HEK293T (cell line): ENCODE measurements around the gene CENPB.

Experiments used
- CTCF ChIA-PET: fragments of 350-600 bp; formaldehyde crosslinking; extraction: SDS; loops from one replicate; lab custom pipeline; 2021; ENCODE audit warnings: antibody characterized with exemption, inconsistent platforms; lab: Yijun Ruan, JAX
- POLR2A ChIA-PET: fragments of 350-600 bp; formaldehyde crosslinking; extraction: SDS; loops from one replicate; lab custom pipeline; 2020; ENCODE audit warnings: antibody characterized with exemption, inconsistent platforms; lab: Yijun Ruan, JAX
- DNase-seq: peaks from one replicate; pipeline ENCODE4 v3.0.0; 2012; ENCODE audit warnings: mixed read lengths; ENCODE audit errors: extremely low spot score
- ARNT ChIP-seq: fragments of 450-650 bp; IDR thresholded peaks from 2 replicates; pipeline ENCODE4 v1.6.1; 2017; ENCODE audit warnings: mild to moderate bottlenecking
- BHLHE40 ChIP-seq: fragments of 450-650 bp; IDR thresholded peaks from 2 replicates; pipeline ENCODE4 v1.6.1; 2016; ENCODE audit warnings: mild to moderate bottlenecking, moderate library complexity, borderline replicate concordance
- CTBP1 ChIP-seq: fragments of 450-650 bp; IDR thresholded peaks from 2 replicates; pipeline ENCODE4 v1.6.1; 2016; ENCODE audit warnings: borderline replicate concordance
- ELF4 ChIP-seq: fragments of 450-650 bp; IDR thresholded peaks from 2 replicates; pipeline ENCODE4 v1.6.1; 2017; ENCODE audit warnings: antibody characterized with exemption
- FOXA1 ChIP-seq: fragments of 450-650 bp; IDR thresholded peaks from 2 replicates; pipeline ENCODE4 v1.6.1; 2016; ENCODE audit warnings: mild to moderate bottlenecking
- FOXK2 ChIP-seq: fragments of 450-650 bp; IDR thresholded peaks from 2 replicates; pipeline ENCODE4 v1.6.1; 2016; ENCODE audit warnings: mild to moderate bottlenecking
- FOXM1 ChIP-seq: fragments of 450-650 bp; IDR thresholded peaks from 2 replicates; pipeline ENCODE4 v1.6.1; 2017; ENCODE audit warnings: mild to moderate bottlenecking, borderline replicate concordance
- HDGF ChIP-seq: fragments of 450-650 bp; IDR thresholded peaks from 2 replicates; pipeline ENCODE4 v1.6.1; 2017; ENCODE audit warnings: antibody characterized with exemption, borderline replicate concordance
- L3MBTL2 ChIP-seq: fragments of 450-650 bp; conservative IDR thresholded peaks from 2 replicates; pipeline ENCODE4 v1.6.1; 2016; ENCODE audit warnings: mild to moderate bottlenecking
- LEF1 ChIP-seq: fragments of 450-650 bp; IDR thresholded peaks from 2 replicates; pipeline ENCODE4 v1.6.1; 2017; ENCODE audit warnings: mild to moderate bottlenecking, borderline replicate concordance
- NFRKB ChIP-seq: fragments of 450-650 bp; IDR thresholded peaks from 2 replicates; pipeline ENCODE4 v1.6.1; 2016; ENCODE audit warnings: mild to moderate bottlenecking, moderate library complexity
- SP1 ChIP-seq: fragments of 450-650 bp; IDR thresholded peaks from 2 replicates; pipeline ENCODE4 v1.6.1; 2017
- SUZ12 ChIP-seq: fragments of 450-650 bp; IDR thresholded peaks from 2 replicates; pipeline ENCODE4 v1.6.1; 2016; ENCODE audit warnings: mild to moderate bottlenecking
- TARDBP ChIP-seq: fragments of 450-650 bp; IDR thresholded peaks from 2 replicates; pipeline ENCODE4 v1.6.1; 2016
- ZNF384 ChIP-seq: fragments of 450-650 bp; IDR thresholded peaks from 2 replicates; pipeline ENCODE4 v1.6.1; 2016
- TF ChIP-seq, protein P1 (sequence below): fragments of 450-650 bp; IDR thresholded peaks from 2 replicates; pipeline ENCODE4 v1.6.1; 2016

The CENPB gene

DNA sequence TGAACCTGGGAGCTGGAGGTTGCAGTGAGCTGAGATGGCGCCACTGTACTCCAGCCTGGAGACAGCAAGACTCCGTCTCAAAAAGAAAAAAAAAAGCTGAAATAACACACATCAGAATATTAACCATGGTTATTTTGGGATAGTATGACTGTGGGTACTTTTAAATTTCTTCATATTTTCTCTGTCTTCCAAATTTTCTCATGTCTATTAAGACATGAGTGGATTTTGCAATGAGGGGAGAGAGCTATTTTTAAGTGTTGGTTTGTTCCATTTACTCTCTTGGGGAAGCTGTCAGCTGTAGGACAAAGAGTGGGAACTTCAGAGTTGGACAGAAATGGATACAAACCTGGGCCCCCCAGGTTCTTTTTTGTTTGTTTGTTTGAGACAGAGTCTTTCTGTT, 29.3 kb downstream of the CENPB start:
- ChIA-PET CTCF (interaction anchor here (0.7 to 1.1 kb wide), 2 partner anchors 10 to 13 kb away, joined by 3 to 4 read pairs; partner anchors contain the start of gene ADISSP), POLR2A (interaction anchor here (2.5 kb wide), 1 partner anchor 11 kb away, joined by 13 read pairs; the partner anchor contains the start of gene ADISSP)
- no peak for DNase-seq
- TF ChIP-seq ARNT = no peak
- no peak for TF ChIP-seq SUZ12
- no peak for TF ChIP-seq BHLHE40
- no peak for TF ChIP-seq ZNF384
- TF ChIP-seq FOXK2 = no peak
- no peak for TF ChIP-seq SP1
- TF ChIP-seq HDGF = no peak
- no peak for TF ChIP-seq NFRKB
- no peak for TF ChIP-seq FOXA1
- TF ChIP-seq CTBP1 = no peak
- no peak for TF ChIP-seq L3MBTL2
- no peak for TF ChIP-seq ELF4
- TF ChIP-seq, protein P1, sequence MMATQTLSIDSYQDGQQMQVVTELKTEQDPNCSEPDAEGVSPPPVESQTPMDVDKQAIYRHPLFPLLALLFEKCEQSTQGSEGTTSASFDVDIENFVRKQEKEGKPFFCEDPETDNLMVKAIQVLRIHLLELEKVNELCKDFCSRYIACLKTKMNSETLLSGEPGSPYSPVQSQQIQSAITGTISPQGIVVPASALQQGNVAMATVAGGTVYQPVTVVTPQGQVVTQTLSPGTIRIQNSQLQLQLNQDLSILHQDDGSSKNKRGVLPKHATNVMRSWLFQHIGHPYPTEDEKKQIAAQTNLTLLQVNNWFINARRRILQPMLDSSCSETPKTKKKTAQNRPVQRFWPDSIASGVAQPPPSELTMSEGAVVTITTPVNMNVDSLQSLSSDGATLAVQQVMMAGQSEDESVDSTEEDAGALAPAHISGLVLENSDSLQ = no peak
- no peak for TF ChIP-seq TARDBP
- no peak for TF ChIP-seq FOXM1

DNA sequence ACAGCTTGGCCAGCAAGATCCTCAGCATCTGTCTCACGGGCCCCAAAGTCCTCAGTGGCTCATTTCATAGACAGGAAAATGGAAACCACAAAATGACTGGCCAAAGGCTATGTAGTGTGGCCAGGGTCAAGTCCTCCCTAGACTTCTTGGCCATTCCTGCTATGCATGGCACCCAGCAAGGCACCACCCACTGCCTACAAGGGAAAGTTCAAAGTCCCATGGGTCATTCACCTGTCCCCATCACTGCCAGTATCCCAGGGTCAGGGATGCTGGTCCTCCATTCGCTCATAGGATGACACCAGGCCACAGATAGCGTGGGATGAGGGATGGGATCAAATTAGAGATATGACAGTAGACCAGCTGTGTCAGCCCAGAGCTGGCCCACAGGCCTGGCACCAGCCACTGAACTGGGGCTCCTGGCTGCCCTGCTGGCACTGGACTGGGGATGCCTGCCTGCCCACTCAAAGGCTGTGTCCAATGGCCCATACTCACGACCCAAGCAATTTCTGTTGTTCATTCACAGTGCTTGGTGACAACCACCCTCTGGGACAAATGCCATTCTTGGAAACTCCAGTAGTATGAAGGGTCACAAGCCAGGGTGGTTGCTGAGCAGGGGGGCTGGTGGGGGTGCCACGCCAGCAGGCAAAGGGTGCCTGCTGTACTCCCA, 30.6 kb downstream of the CENPB start:
- ChIA-PET CTCF (interaction anchor here (1.1 kb wide), 1 partner anchor 25 kb away, joined by 3 read pairs; the partner anchor contains the start of gene SPEF1), POLR2A (interaction anchor here (1.5 to 2.5 kb wide), 3 partner anchors 10 to 12 kb away, joined by 4 to 13 read pairs (median 8); partner anchors contain the start of gene ADISSP)
- DNase-seq = no peak
- TF ChIP-seq FOXM1 = no peak
- no peak for TF ChIP-seq LEF1
- TF ChIP-seq FOXK2 = no peak
- TF ChIP-seq NFRKB = no peak
- TF ChIP-seq TARDBP = no peak
- no peak for TF ChIP-seq SP1
- no peak for TF ChIP-seq FOXA1
- TF ChIP-seq ARNT = no peak
- TF ChIP-seq ZNF384 = no peak
- TF ChIP-seq CTBP1 = no peak
- no peak for TF ChIP-seq SUZ12
- TF ChIP-seq L3MBTL2 = no peak
- TF ChIP-seq ELF4 = no peak
- TF ChIP-seq, protein P1 = no peak

DNA sequence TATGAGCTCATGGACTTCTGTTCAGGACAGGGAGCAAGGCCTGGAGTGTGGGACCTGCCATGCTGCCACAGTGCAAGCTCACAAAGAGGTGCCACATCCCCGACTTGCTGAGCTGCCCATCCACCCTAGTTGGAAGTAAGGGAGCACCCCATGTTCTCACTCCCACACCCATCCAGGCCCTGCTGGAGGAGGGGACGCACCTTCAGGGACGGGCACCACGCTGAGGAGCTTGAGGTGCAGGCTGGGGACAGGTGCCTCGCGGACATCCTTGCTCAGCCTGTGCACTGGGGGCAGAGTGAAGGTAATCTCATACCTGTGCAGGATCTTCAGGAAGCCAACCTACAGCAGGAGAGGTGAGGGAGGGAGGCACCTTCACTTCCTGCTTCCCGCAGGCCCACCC, 31.3 kb downstream of the CENPB start:
- DNase-seq = no peak
- POLR2A ChIA-PET = interaction anchor here (1.5 to 1.8 kb wide), 2 partner anchors 11 to 12 kb away, joined by 4 to 8 read pairs; partner anchors contain the start of gene ADISSP
- CTCF ChIA-PET = interaction anchor here (1.1 kb wide), 1 partner anchor 26 kb away, joined by 3 read pairs; the partner anchor contains the start of gene SPEF1
- TF ChIP-seq FOXA1 (no peak), ARNT (no peak), LEF1 (no peak), ELF4 (no peak)

DNA sequence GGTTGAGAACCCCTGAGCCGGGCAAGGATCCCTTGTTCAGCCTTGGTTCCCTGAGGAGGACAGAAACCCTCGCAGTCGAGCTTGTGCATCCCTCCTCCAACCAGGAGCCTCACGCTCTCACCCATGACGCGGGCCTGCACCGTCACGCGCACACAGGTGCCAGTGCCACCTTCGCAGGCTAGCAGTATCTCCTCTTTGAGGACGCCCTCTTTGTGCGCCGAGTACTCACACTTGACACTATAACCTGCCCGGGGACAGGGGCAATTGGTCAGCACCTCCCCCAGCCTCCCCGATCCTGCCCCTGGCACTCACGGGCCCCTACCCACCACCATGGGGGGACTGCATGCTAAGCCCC, 32.3 kb downstream of the CENPB start:
- TF ChIP-seq SUZ12 (no peak), FOXM1 (no peak), L3MBTL2 (no peak), FOXK2 (no peak), TARDBP (no peak), BHLHE40 (no peak), SP1 (no peak), ELF4 (no peak), LEF1 (no peak), HDGF (no peak), FOXA1 (no peak), ARNT (no peak), NFRKB (no peak), CTBP1 (no peak), ZNF384 (no peak)
- TF ChIP-seq, protein P1 = no peak
- POLR2A ChIA-PET = interaction anchor here (1.5 to 1.8 kb wide), 2 partner anchors 12 to 13 kb away, joined by 4 to 8 read pairs; partner anchors contain the start of gene ADISSP
- CTCF ChIA-PET = no interaction called here
- DNase-seq = no peak

DNA sequence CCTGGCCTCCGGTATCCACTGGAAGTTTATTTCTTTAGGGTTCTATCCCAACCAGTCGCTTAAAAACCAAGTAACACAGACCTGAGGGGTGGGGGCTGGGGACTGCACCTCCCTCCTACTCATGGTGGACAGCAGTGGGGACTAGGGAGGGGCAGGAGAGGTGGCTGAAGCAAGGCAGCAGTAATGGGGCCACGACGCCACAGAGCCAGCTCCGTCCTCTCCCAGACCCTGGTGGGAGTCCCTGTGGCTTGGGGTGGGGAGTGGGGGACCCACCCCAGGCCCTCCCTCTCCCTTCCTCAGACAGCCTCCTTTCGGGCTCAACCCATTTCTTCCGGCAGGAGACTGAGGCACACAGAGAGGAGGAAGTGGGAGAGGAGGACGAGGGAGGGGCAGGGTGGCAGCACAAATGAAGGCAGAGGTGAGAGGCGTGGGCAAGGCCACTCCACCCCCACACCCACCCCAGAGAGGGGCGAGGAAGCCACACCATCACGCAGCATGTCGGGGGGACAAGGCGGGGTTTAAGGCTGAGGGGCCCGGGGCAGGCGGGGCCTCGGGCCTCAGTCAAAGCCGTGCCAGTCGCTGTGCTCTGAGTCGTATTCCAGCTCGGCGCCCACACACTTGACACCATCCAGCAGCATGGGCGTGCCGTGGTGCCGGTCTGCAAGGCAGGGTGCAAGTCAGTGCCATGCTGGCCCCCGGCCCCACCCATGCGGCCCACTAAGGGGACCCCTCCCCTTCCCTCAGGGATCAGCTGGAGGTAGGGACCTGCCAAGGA, 32.9 kb downstream of the CENPB start:
- ChIA-PET POLR2A (interaction anchor here (1.9 kb wide), 1 partner anchor 14 kb away, joined by 6 read pairs; the partner anchor contains the start of gene ADISSP), CTCF (interaction anchor here (1.0 kb wide), 1 partner anchor 15 kb away, joined by 4 read pairs; no protein-coding TSS in a partner anchor)
- DNase-seq = no peak
- no peak for TF ChIP-seq NFRKB
- TF ChIP-seq BHLHE40 = no peak
- TF ChIP-seq FOXM1 = no peak
- no peak for TF ChIP-seq ZNF384
- no peak for TF ChIP-seq FOXK2
- no peak for TF ChIP-seq TARDBP
- TF ChIP-seq, protein P1 = no peak
- TF ChIP-seq CTBP1 = no peak
- no peak for TF ChIP-seq FOXA1
- no peak for TF ChIP-seq ARNT
- no peak for TF ChIP-seq L3MBTL2
- no peak for TF ChIP-seq LEF1
- no peak for TF ChIP-seq SP1
- TF ChIP-seq HDGF = no peak
- TF ChIP-seq ELF4 = no peak
